Natural killer cell (primary cell): ENCODE measurements around the gene NPNT. TPM values are rescaled to one million over a fixed set of nuclear protein-coding genes. Genes with fewer than 3 reads are reported as not detected.

Experiments used
- ATAC-seq, 3 donors: fragments of 150-1000 bp in 2 of 3; fragments of 200-7000 bp in 1 of 3; cut with Tn5 transposase; 1 replicate in 1 of 3; 2 replicates in 2 of 3; pipeline ENCODE4 v1.10.0; 2021; ENCODE audit warnings: mild to moderate bottlenecking in 2 of 3, moderate library complexity in 2 of 3
- DNase-seq, 2 donors: peaks; one replicate each; pipeline versions ENCODE4 v3.0.0 to v3.0.0-alpha.2; 2013 to 2021; ENCODE audit warnings: mixed read lengths in 1 of 2
- H3K27ac ChIP-seq: one replicate; pipeline ENCODE4 v1.5.1; 2013; ENCODE audit warnings: mild to moderate bottlenecking, low read length
- H3K27me3 ChIP-seq: one replicate; pipeline ENCODE4 v1.6.1; 2013; ENCODE audit warnings: low read length; ENCODE audit not compliant: control insufficient read depth, insufficient read depth
- H3K36me3 ChIP-seq: one replicate; pipeline ENCODE4 v1.6.1; 2013; ENCODE audit warnings: low read length; ENCODE audit not compliant: control insufficient read depth, insufficient read depth
- H3K4me1 ChIP-seq: one replicate; pipeline ENCODE4 v1.6.1; 2013; ENCODE audit warnings: low read length; ENCODE audit not compliant: control insufficient read depth, insufficient read depth
- H3K4me3 ChIP-seq: one replicate; pipeline ENCODE4 v1.5.1; 2013; ENCODE audit warnings: low read length
- H3K9me3 ChIP-seq: one replicate; pipeline ENCODE4 v1.6.1; 2013; ENCODE audit warnings: low read length; ENCODE audit not compliant: control insufficient read depth, insufficient read depth
- H3K27ac Mint-ChIP-seq, 2 donors: one replicate each; pipeline ENCODE4 v1.8.0; 2022; ENCODE audit warnings: mild to moderate bottlenecking in 2 of 2, mixed read lengths in 2 of 2, moderate library complexity in 1 of 2
- H3K27me3 Mint-ChIP-seq, 2 donors: one replicate each; pipeline ENCODE4 v1.8.0; 2022; ENCODE audit warnings: low read depth in 2 of 2, mixed read lengths in 2 of 2
- H3K36me3 Mint-ChIP-seq: one replicate; pipeline ENCODE4 v1.8.0; 2022; ENCODE audit warnings: mixed read lengths
- H3K4me1 Mint-ChIP-seq, 2 donors: one replicate each; pipeline ENCODE4 v1.8.0; 2022; ENCODE audit warnings: mixed read lengths in 2 of 2
- H3K4me3 Mint-ChIP-seq: one replicate; pipeline ENCODE4 v1.8.0; 2022; ENCODE audit warnings: mild to moderate bottlenecking, moderate library complexity, mixed read lengths
- H3K9me3 Mint-ChIP-seq, 2 donors: one replicate each; pipeline ENCODE4 v1.8.0; 2022; ENCODE audit warnings: mixed read lengths in 2 of 2
- WGBS: methylation state at CpG from one replicate; pipeline ENCODE4 v1.1.7; 2013; ENCODE audit warnings: missing lambda C conversion rate; ENCODE audit not compliant: insufficient coverage; 5-methylcytosine and 5-hydroxymethylcytosine counted together
- intact Hi-C: fragments of 100-400 bp; cut with micrococcal nuclease; formaldehyde crosslinking; loops from one replicate; pipeline ENCODE4 v1.14.2; 2022
- total RNA-seq, 4 donors: library from RNA; stranded (reverse); fragments of 120-200 nt in 1 of 4; gene quantifications; one replicate each; pipeline versions ENCODE4 v1.2.3 to v1.2.4, GENCODE V29; 2013 to 2022
- TF ChIP-seq, protein P1 (sequence below): fragments of 200-600 bp; IDR thresholded peaks from one replicate; pipeline ENCODE4 v1.8.0; 2022; ENCODE audit warnings: antibody characterized with exemption

The NPNT gene
- total RNA-seq, 3 donors from 2014 or later (not counting 1 experiment from before 2014, with no cell fraction given) = not detected

DNA sequence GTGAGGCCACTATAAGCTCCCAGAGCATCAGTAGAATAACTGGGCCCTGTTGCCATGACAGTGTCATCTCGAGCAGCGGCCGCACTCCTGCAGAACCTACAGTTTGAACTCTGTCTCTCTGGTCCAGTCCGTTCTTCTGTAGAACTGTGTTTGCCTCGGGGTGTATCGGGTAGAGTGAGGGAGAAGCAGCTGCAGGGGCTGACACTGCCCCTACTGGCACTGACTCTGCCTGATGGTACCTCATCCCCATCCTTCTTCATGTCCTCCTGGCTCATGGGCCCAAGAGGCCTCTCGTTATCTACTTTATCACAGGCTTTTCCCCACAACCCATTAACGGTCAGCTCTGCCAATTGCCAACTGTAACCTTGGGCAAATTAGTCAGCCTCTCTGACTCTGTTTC lies 96.5 kb downstream of the NPNT start:
- Mint-ChIP-seq H3K27ac (no peak overlapping the region), H3K4me1 (no peaks in the 10 kb centered on the region), H3K27me3 (no peaks in the 10 kb centered on the region), H3K4me3 (no peak overlapping the region), H3K9me3 (peaks cover 0 to 3% of the 10 kb centered on the region in 2 donors), H3K36me3 (peaks cover 8% of the 10 kb centered on the region)
- Histone ChIP-seq H3K4me1 (no peaks in the 10 kb centered on the region), H3K36me3 (no peaks in the 10 kb centered on the region), H3K4me3 (no peak overlapping the region), H3K9me3 (peaks cover 2% of the 10 kb centered on the region), H3K27me3 (no peaks in the 10 kb centered on the region), H3K27ac (no peak overlapping the region)
- ATAC-seq = no peak
- no peak for DNase-seq
- TF ChIP-seq, protein P1, sequence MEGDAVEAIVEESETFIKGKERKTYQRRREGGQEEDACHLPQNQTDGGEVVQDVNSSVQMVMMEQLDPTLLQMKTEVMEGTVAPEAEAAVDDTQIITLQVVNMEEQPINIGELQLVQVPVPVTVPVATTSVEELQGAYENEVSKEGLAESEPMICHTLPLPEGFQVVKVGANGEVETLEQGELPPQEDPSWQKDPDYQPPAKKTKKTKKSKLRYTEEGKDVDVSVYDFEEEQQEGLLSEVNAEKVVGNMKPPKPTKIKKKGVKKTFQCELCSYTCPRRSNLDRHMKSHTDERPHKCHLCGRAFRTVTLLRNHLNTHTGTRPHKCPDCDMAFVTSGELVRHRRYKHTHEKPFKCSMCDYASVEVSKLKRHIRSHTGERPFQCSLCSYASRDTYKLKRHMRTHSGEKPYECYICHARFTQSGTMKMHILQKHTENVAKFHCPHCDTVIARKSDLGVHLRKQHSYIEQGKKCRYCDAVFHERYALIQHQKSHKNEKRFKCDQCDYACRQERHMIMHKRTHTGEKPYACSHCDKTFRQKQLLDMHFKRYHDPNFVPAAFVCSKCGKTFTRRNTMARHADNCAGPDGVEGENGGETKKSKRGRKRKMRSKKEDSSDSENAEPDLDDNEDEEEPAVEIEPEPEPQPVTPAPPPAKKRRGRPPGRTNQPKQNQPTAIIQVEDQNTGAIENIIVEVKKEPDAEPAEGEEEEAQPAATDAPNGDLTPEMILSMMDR = no peak
- intact Hi-C loops = no loop called here
- WGBS = 89% methylated on average over 8 of the region's 8 CpGs

DNA sequence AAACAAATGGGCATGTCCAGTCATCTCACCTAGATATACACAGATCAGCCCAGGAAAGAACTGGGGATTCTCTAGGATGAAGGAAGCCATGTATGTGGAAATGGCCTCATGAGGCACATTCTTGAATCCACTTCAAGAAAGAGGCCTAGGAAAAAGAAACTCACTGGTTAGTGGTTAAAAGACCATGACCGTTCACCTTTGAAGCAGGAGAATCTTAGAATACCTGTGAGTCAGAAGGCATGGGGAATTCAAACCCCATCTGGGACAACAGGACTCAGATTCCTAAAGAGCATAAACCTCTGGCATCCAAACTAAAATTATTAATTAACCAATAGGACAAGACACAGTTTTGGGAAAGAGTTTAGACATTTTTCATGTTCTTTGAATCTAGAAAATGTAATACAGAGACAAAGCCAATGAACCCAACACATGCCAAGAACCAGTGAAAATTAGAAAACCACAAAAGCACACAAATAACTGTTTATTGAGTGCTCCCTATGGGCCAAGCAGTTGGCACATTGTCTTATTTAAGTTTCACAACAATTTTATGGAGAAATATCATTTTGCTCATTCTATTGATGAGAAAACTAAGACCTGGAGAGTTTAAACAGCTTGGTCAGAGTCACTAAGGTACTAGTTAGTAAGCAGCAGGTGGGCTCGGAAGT lies 97.5 kb downstream of the NPNT start:
- Mint-ChIP-seq H3K27ac (no peak overlapping the region), H3K36me3 (peaks cover 8% of the 10 kb centered on the region), H3K4me1 (no peaks in the 10 kb centered on the region), H3K4me3 (no peak overlapping the region), H3K9me3 (peaks cover 3 to 4% of the 10 kb centered on the region in 2 donors), H3K27me3 (no peaks in the 10 kb centered on the region)
- no peaks in the 10 kb centered on the region for H3K27me3 ChIP-seq
- H3K27ac ChIP-seq = no peak overlapping the region
- ATAC-seq (no peak), DNase-seq (no peak)
- intact Hi-C loops = no loop called here
- H3K4me1 ChIP-seq = no peaks in the 10 kb centered on the region
- TF ChIP-seq, protein P1 = no peak
- WGBS = 96% methylated on average over 2 of the region's 2 CpGs
- no peaks in the 10 kb centered on the region for H3K9me3 ChIP-seq
- no peak overlapping the region for H3K4me3 ChIP-seq
- H3K36me3 ChIP-seq = no peaks in the 10 kb centered on the region

- Histone ChIP-seq H3K4me3 (no peak overlapping the region), H3K4me1 (no peaks in the 10 kb centered on the region), H3K36me3 (no peaks in the 10 kb centered on the region), H3K27me3 (no peaks in the 10 kb centered on the region), H3K9me3 (no peaks in the 10 kb centered on the region), H3K27ac (no peak overlapping the region)
- intact Hi-C loops = no loop called here
- Mint-ChIP-seq H3K36me3 (no peaks in the 10 kb centered on the region), H3K27me3 (no peaks in the 10 kb centered on the region), H3K9me3 (peaks cover 3 to 4% of the 10 kb centered on the region in 2 donors), H3K27ac (no peak overlapping the region), H3K4me1 (no peaks in the 10 kb centered on the region), H3K4me3 (no peak overlapping the region)
- WGBS = 92% methylated on average over 6 of the region's 6 CpGs
- TF ChIP-seq, protein P1 = no peak
- DNase-seq (no peak), ATAC-seq (no peak)
Measured at GRCh38 chr4:105994061-105994460, 98.8 kb downstream of the NPNT start.
